Cardiac septum (tissue), 1 donor: Measurements from ENCODE around the gene SGMS1. TPM values are rescaled to one million over a fixed set of nuclear protein-coding genes. Genes with fewer than 3 reads are reported as not detected.
"Not testable (repeated sequence)": the region's sequence is repeated elsewhere in the genome, so short reads cannot be mapped to it uniquely, and the experiment has no call there.

ENCODE experiments used
- DNase-seq: peaks from one replicate; pipeline ENCODE4 v3.0.0-alpha.2; 2020; ENCODE audit warnings: low spot score
- intact Hi-C: fragments of 100-400 bp; cut with DNase I; formaldehyde crosslinking; loops from one replicate; pipeline ENCODE4 v1.14.0; 2022
- total RNA-seq: library from RNA; stranded (reverse); fragmentation: NEBNext Ultra II Directional; extraction: Animal tissue kit (Norgen Biotek cat#: 25700); gene quantifications from one replicate; pipeline ENCODE4 v1.2.1, GENCODE V29; 2021
- donor health status: DM: no; HTN: no; CAD: no.

The SGMS1 gene
- total RNA-seq, 1 donor from 2014 or later, result 24.3 TPM

DNA sequence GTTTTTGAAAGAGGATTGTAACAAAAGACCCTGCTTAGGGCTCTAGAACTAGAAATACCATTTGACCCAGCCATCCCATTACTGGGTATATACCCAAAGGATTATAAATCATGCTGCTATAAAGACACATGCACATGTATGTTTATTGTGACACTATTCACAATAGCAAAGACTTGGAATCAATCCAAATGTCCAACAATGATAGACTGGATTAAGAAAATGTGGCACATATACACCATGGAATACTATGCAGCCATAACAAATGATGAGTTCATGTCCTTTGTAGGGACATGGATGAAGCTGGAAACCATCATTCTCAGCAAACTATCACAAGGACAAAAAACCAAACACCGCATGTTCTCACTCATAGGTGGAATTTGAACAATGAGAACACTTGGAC lies 77.5 kb downstream of the SGMS1 start:
- DNase-seq, intact Hi-C loops: not testable (repeated sequence)

DNA sequence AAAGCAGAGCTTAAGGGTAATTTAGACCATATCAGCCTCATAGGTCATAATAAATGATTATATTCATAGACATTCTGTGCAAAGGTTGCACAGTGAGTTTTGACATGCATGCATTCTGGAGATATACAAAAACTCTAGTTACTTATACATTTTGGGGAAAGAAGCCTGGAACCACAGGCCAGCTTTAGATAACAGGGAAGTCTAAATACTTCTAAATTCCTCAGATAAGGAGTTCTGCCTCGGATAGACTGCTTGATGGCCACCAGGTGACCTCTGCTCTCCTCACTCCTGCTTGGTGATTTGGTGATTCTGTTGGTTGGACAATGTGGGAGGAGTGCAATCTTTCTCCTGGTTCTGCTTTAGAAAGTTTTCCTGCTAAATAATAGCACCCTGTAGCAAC lies 77.9 kb downstream of the SGMS1 start:
- intact Hi-C loops, result no loop called here
- DNase-seq, result no peak

DNA sequence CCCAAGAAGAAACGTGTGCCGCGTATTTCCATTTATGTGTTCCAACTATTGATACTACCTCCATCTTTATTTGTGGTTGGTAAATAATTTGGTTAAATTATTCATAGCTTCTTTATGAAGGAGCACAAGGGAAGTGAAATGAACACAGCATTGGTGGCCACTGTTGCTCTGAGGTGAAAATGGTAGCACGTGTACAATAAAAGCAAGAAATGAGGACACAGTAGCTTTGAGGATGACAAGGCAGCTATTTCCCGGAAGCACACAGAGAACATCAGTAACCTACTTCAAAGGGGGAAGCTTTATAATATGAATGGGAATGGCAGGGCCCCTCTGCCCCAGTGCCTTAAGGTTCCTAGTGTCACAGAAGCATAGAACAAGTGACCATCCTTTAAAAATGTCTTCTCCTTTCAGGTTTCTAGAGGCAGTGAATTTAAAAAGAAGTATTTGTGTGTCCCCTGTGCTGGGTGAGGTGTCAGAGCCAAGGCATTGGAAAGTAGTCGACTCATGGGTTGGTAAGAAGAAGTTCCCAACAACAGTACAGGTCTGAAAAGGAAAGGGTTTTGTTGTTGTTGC lies 78.8 kb downstream of the SGMS1 start:
- no peak for DNase-seq
- intact Hi-C loops, result no loop called here

DNA sequence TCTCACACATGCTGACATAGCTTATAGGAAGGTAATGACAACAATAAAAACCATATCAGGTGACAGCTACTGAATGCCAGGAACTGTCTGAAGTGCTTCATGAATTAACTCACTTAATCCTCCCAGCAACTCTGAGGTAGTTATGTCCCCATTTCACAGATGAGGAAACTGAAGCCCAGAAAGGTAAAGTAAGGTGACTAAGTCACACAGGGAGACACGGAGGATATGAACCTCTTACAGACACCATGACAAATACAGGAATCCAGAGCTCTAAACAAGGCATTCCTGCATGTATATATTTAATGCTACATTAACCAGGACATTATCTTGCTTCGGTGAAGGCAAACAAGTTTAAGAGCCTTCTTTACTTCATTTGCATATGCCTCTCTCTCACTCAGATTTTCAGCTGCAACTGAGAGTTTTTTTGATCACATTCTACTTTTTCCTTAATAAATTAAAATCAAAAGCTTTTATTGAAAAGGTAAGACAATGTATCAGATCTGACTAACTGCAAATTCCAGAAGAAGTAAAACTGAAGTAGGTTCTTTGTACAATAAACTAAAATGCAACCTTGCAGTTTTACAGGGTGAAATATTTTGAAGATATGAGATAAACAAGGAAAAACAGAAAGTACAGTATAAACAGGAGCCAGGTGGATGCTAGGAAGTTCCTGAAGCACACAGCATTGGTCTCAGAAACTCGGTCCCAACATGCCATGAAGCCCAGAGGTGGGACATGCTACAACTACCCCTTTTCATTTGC lies 79.5 kb downstream of the SGMS1 start:
- intact Hi-C loops, result no loop called here
- DNase-seq, result no peak

DNA sequence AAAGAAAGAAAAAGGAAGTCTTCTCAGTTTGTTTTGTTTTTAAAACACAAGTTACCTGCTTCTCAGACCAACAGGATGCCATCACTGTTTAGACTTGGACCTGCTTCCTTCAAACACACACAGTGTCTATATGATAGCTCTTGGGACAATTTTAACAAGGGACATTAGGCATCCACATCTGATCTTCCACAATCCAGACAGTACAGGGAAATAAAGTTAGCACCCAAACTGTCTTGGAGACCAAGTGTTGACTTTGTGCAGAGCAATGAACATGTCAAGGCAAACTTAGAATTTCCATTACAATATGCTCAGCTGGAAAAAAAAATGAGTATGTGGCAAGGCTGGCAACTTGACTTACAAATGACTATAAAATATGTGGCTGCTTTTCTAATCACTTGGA lies 80.9 kb downstream of the SGMS1 start:
- intact Hi-C loops, result no loop called here

DNA sequence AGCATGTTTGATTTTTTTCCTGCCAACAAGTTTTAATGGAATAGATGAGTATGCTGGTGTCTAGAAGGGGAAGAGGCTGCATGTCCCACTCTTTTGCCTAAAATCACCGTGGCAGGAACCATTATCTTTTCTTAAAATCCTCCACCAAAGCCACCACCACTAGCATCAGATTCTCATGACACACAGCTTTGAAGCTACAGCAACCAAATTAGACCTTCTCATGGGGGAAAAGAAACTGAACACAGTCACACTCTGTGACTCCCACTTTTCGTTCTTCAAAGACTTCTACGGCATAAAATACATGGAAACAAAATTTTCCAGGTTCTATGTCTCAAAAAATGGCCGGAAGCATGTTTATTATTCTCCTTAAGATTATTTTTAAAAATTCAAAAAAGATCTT lies 81.8 kb downstream of the SGMS1 start:
- intact Hi-C loops, result no loop called here
- DNase-seq, result no peak

More for the DNA sequence above, 80.9 kb downstream of the SGMS1 start:
- no peak for DNase-seq

DNA sequence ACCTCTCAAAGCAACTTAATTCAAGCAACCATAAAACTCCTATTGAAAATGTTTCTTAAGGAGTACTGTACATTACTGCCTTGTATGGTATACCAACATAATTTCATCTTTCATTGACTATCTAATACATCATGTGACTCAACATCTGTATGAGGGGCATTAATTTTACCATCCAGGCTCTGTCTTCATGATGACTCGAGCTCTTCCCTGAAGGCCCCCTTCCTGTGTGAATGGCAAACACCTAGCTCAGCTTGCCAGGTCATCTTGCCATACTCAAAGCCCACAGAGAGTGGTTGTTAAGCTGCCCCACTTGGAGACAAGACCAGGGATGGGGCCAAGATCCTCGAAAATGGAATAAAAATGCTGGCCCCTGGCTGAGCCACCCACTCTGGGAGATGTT lies 82.4 kb downstream of the SGMS1 start:
- intact Hi-C loops, result no loop called here
- DNase-seq, result no peak

DNA sequence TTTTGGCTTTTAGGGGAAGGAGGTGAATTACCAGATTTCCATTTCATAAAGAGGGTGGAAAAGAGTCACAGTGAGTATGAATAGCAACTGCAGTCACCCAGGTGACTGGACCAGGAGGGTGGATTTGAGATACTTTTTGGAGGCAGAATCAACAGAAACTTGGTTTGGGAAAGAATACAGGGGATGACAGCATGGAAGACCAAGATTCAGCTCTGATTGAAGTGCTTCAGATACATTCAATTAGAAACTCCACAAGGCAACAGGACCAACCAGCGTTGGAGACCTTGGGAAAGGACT lies 83.0 kb downstream of the SGMS1 start:
- intact Hi-C loops, result no loop called here
- DNase-seq, result no peak

DNA sequence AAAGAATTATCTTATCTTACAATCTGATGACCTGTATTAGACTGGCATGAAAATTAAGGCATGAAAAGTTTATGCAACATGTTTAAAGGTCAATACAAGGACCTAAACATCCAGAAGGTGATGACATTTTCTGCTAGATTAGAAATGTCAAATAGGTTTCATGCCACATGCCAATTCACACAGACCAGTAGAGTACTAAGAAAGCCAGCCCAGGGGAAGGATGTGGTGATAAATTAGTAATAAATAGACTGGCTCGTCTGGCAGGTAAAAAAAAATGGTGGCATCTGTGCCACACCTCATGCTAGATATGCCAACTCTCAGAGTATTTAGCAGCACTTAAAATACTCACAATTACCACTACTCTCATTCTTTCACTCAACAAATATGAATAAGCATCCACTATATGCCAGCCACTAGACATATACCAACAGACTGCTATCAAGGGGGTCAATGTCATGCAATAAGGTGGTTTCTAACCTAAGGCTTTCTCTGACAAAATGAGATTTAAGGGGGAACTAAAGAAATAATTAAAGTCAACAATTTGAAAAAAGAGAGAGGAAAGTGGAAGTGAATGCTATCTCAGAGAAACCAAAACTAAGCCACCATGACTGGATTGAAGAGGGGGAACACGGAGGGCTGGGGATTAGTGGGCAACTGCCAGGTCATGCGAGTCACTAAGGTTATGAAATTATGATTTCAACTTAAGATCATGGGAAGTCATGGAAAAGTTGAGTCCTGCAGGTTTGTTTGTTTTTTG lies 83.5 kb downstream of the SGMS1 start:
- DNase-seq, result no peak
- intact Hi-C loops, result no loop called here

DNA sequence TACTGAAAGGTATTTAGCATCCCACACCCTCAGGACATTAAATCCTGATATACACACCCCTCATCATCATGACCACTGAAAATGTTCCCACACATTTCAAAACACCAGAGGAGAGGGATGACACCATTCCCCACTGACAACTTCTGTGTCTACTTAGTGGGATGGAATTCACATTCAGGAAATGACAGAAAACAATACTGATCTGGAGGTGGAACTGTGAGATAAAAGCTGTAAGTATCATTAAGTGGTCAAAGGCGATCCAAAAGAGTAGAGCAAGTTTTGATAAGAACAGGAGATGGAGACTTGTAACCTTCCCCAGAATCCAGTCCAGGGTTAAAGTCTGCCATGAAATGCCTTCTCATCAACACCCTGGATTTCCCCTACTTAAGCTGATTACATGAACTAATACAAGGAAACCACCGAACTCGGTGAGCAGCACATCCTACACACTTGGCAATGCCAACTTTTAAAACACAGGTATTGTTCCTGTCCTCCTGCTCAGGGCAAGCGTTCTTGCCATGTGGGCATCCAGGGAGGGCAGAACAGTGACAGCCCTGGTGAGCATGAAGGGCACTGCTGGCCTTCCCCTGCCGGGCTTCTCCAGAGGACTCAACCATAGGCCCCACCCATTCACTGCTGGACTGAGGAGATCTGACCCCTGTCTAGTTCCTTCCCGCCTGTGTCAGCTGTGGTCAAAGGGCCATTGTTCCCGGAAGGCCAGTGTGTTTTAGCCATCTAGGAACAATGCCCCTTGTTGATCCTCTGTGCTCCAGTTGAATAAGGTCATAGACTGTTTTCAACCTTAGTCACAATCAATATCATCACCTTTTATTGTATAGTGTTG lies 85.0 kb downstream of the SGMS1 start:
- no peak for DNase-seq

DNA sequence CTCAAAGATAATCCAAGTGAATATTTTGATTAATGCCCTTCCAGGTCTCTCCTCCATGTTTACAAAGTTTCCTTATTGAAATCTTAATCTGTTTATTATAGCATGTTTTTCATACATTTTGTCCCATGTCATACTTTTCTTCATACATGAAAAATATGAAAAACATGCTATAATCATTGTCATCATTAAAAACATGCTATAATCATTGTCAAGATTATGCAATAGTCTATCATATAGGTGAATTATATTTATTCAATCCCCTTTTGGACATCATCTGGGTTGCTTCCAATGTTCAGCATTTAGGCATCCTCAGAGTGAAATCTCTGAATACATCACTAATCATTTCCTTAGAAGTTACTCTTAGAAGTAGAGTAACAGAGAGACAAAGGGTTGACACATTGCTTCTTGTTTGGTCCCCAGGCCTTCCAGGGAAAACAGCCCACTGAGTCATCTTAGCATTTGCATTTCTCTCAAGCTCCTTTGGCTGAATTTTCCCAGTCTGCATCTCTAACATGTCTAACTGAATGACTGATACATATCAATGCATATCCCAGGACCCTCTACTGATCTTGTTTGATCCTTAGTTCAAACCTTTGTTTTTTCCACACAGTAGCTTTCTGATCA lies 87.0 kb downstream of the SGMS1 start:
- DNase-seq, result no peak
- intact Hi-C loops, result no loop called here

More for the DNA sequence above, 85.0 kb downstream of the SGMS1 start:
- intact Hi-C loops, result no loop called here

DNA sequence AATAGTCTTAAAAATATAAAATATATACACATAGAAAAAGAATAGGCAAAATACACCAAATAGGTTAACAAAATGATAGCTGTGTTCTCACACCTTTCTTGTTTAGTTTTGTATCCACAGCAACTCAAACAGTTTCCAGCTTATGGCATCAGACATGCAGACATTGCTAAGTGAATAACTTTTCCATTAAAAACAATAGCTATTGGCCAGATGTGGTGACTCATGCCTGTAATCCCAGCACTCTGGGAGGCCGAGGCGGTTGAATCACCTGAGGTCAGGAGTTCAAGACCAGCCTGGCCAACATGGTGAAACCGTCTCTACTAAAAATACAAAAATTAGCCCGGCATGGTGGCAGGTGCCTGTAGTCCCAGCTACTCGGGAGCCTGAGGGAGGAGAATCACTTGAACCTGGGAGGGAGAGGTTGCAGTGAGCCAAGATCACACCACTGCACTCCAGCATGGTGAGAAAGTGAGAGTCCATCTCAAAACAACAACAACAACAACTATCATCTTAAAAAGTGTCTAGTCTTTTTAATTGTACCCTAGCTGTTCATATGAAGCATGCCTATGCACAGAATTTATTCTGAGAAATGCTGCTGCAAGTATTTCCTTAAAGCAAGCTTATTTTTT lies 88.9 kb downstream of the SGMS1 start:
- intact Hi-C loops, DNase-seq: not testable (repeated sequence)

DNA sequence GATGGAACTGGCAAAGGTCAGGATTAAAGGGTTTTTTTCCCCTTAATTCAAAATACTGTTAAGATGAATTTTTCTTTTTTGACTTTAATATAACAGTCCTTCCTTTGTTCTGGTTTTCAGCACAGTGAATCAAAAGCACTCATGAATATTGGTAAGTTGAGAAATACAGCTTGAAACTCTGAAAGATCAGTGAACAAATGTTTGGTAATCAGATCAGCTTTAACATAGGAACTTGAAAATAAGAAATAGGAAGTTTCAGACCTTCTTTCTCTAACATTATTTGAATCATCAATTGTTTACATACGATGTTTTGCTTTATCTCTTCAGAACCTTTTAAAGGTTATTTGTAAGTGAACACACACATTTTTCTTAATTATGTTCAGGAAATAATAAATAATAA lies 90.5 kb downstream of the SGMS1 start:
- DNase-seq, result no peak
- intact Hi-C loops, result no loop called here

DNA sequence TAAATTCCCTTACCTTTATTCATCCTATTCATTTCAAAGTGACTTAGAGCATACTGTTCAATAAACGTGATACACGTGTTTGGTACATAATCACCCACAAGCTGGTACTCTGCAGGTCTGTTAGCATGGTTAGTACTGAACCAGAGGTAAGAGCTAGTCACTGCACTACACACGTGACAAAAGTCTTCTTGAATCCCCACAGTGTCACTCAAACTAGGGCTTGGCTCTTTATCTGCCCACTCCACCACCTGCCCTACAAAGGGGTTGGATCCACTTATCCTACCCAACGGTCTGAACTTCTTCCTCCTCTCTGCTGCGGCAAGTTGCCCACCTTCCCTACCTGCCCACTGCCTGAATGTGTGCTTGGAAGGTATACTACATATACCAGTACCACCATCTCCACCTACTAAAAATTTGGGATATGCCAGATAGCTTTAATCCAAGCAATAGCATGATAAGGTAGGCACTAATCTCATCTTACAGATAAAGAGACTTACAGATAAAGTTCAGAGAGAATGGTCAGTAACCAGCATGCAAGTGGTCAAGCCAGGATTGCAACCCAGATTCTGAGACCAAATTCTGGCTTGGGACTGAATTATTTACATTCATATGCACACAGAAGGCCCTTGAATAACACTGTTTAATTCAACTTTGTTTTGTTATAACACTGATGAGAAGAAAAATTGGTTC lies 92.2 kb downstream of the SGMS1 start:
- intact Hi-C loops, result no loop called here
- DNase-seq, result no peak

DNA sequence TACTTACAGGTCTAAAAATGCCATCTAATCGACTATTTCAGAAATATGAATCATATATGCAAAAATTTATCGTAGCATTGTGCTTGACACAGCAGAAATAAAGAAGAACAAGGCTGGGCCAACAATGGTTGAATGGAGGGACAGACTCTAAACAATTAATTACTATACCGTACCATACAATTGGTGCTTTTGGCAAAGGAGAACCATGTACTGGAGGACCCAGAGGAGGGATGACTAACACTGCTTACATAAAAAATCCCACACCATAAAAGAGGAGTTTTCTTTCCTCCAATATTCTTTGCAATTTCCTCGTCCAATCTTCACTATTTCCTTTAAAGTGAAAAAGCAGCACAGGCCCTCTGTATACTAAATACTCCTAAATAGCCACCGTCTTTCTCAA lies 94.1 kb downstream of the SGMS1 start:
- intact Hi-C loops, result no loop called here
- no peak for DNase-seq

DNA sequence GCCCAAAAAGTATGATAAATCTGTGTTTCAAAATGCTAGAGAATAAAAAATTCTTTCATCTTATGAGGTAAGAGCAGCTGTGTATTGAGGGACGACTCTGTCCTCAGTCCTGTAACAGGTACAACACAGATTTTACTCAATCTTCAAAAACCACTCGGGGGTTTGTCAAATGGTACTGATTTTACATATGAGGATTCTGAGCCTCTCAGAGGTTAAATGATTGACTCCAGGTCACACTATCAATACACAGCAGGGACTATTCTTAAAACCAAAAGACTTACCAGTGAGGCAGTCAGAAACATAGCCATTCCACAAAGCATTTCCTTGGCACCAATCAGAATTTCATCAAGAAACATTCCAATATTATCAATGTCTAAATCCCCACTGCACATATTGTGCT lies 95.5 kb downstream of the SGMS1 start:
- intact Hi-C loops, result no loop called here
- no peak for DNase-seq

DNA sequence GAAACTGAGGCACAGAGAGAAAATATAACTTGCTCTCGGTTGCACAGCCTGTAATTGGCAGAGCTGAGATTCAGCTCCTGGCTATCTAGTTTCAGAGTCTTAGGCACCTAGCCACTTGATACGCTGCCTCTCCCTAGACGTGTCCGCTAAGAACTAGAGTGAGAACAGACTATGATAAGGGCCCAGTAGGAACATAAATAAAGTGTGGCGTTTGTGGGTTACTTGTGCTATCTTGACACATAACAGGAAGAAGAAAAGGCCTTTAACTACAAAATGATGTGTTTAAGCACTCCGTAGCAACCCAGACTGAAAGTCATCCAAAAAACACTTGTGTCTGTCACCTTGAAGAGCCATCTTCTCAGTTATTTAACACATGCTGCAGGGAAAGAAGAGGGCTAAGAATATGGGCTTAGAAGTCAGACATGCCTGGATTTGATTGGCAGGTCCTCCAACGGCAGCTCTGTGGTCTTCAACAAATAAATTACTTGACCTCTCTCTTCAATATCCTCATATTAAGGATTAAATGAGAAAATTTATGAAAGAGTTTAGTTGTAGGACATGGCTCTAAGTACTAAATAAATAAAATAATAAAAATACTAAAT lies 96.2 kb downstream of the SGMS1 start:
- no peak for DNase-seq
- intact Hi-C loops, result no loop called here

DNA sequence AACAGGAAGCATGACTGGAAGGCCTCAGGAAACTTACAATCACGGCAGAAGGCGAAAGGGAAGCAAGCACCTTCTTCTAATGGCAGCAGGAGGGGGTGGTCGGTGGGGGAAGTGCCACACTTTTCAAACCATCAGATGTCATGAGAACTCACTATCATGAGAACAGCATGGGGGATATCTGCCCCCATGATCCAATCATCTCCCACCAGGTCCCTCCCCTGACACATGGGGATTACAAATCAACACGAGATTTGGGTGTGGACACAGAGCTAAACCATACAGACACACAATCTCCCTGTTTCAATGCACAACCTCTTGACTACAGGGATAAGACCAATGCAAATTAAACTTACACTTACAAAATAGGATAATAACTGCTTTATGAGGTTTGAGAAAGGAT lies 97.6 kb downstream of the SGMS1 start:
- no peak for DNase-seq
- intact Hi-C loops, result no loop called here
